ENCODE measurements around the gene UGT8.

DNA sequence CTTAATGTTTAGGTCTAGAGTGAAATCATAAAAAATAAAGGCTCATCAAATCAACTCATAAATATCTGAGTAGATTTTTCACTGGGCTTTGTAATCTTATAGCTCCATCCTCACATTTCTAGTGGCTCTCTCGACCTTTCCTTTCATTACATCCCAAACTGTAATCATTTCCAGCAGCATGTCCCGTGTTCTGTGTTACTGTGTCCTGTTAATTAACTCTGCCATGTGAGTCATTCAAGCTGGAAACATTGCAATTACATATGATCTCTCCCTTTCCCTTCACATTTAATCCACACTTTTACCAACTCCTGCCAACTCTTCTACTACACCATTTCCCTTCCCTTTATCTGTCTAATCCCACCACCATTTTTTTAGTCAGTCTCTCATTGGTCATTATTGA lies 75.5 kb downstream of the UGT8 start:
- TF ChIP-seq CTCF (IDR thresholded peaks at IDR 0.05; ENCODE audit: insufficient read depth, low read length) (no peak), SPI1 (IDR thresholded peaks at IDR 0.05; ENCODE audit: borderline replicate concordance, low read depth) (no peak), POLR2AphosphoS5 (IDR thresholded peaks at IDR 0.05; ENCODE audit: low read depth) (no peak), GABPA (IDR thresholded peaks at IDR 0.05; ENCODE audit: low read depth) (no peak)
- TF ChIP-seq, protein P1, sequence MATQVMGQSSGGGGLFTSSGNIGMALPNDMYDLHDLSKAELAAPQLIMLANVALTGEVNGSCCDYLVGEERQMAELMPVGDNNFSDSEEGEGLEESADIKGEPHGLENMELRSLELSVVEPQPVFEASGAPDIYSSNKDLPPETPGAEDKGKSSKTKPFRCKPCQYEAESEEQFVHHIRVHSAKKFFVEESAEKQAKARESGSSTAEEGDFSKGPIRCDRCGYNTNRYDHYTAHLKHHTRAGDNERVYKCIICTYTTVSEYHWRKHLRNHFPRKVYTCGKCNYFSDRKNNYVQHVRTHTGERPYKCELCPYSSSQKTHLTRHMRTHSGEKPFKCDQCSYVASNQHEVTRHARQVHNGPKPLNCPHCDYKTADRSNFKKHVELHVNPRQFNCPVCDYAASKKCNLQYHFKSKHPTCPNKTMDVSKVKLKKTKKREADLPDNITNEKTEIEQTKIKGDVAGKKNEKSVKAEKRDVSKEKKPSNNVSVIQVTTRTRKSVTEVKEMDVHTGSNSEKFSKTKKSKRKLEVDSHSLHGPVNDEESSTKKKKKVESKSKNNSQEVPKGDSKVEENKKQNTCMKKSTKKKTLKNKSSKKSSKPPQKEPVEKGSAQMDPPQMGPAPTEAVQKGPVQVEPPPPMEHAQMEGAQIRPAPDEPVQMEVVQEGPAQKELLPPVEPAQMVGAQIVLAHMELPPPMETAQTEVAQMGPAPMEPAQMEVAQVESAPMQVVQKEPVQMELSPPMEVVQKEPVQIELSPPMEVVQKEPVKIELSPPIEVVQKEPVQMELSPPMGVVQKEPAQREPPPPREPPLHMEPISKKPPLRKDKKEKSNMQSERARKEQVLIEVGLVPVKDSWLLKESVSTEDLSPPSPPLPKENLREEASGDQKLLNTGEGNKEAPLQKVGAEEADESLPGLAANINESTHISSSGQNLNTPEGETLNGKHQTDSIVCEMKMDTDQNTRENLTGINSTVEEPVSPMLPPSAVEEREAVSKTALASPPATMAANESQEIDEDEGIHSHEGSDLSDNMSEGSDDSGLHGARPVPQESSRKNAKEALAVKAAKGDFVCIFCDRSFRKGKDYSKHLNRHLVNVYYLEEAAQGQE (IDR thresholded peaks at IDR 0.05; ENCODE audit: insufficient replicate concordance, low read depth) = no peak

Measured in HL-60 (cell line).